HepG2 (cell line): Measurements from ENCODE around the gene ILKAP. TPM values are rescaled to one million over a fixed set of nuclear protein-coding genes. Genes with fewer than 3 reads are reported as not detected.

Experiments used
- ATAC-seq: fragments of 200-7000 bp; cut with Tn5 transposase; 3 replicates; pipeline ENCODE4 v1.9.1; 2020; ENCODE audit warnings: mild to moderate bottlenecking, moderate library complexity
- BruUV-seq: library from RNA; stranded (reverse); fragments of 400-500 nt; replicated peaks from 2 replicates; lab custom pipeline; 2021; lab: Mats Ljungman, UMichigan
- CTCF ChIA-PET: fragments of 300-600 bp; formaldehyde crosslinking; extraction: SDS; loops from one replicate; lab custom pipeline; 2021; ENCODE audit warnings: low total read pairs, inconsistent platforms, low intra/inter-chr PET ratio; lab: Yijun Ruan, JAX
- POLR2A ChIA-PET: fragments of 350-600 bp; sonication (Branson Sonifier 250); formaldehyde crosslinking; loops from one replicate; lab custom pipeline; 2020; ENCODE audit warnings: antibody characterized with exemption, inconsistent platforms; lab: Yijun Ruan, JAX
- DNase-seq: peaks from one replicate; pipeline ENCODE4 v3.0.0-alpha.2; 2015; ENCODE audit warnings: low spot score
- FAIRE-seq: peaks from 3 replicates; lab custom pipeline; 2011; peaks lifted over from hg19 to GRCh38; lab: Jason Lieb, UNC
- H2AFZ ChIP-seq: one replicate; pipeline ENCODE4 v1.6.1; 2011; ENCODE audit warnings: low read length, inconsistent platforms
- H3K27ac ChIP-seq: fragments of 300-600 bp; 3 replicates; pipeline ENCODE4 v1.8.0; 2011; ENCODE audit warnings: mixed run types, mild to moderate bottlenecking, mixed read lengths, low read length, inconsistent platforms; ENCODE audit not compliant: insufficient read depth; ENCODE audit errors: extremely low read length
- H3K27me3 ChIP-seq, 2 experiments: fragments of 200-600 bp in 1 of 2; 2 replicates in 1 of 2; 3 replicates in 1 of 2; pipeline versions ENCODE4 v1.6.0 to v1.8.0; 2011; ENCODE audit warnings: low read length in 2 of 2, mild to moderate bottlenecking in 2 of 2, moderate library complexity in 2 of 2, inconsistent platforms in 1 of 2; ENCODE audit not compliant: insufficient read depth in 2 of 2, control insufficient read depth in 1 of 2
- H3K36me3 ChIP-seq, 2 experiments: fragments of 200-600 bp in 1 of 2; replicated peaks in 1 of 2; 2 replicates in 1 of 2; 3 replicates in 1 of 2; pipeline versions ENCODE4 v1.5.1 to v1.8.0; 2011; ENCODE audit warnings: low read length in 2 of 2, inconsistent platforms in 1 of 2; ENCODE audit not compliant: insufficient read depth in 2 of 2, control insufficient read depth in 1 of 2
- H3K4me1 ChIP-seq: 2 replicates; pipeline ENCODE4 v1.5.1; 2012; ENCODE audit warnings: low read length, inconsistent platforms; ENCODE audit not compliant: insufficient read depth
- H3K4me2 ChIP-seq: 2 replicates; pipeline ENCODE4 v1.6.0; 2011; ENCODE audit warnings: low read depth, low read length, inconsistent platforms
- H3K4me3 ChIP-seq, 3 experiments: fragments of 200-600 bp in 1 of 3; sonication (generic), shearing (Covaris generic) in 1 of 3; replicated peaks in 1 of 3; 2 replicates each; pipeline ENCODE4 v1.5.1; 2011 to 2016; ENCODE audit warnings: low read length in 3 of 3, inconsistent platforms in 2 of 3, low read depth in 2 of 3, mild to moderate bottlenecking in 2 of 3, control low read depth in 1 of 3, mixed read lengths in 1 of 3; ENCODE audit not compliant: insufficient read depth in 1 of 3
- H3K79me2 ChIP-seq: one replicate; pipeline ENCODE4 v1.6.1; 2011; ENCODE audit warnings: low read length, inconsistent platforms; ENCODE audit not compliant: insufficient read depth
- H3K9ac ChIP-seq: 2 replicates; pipeline ENCODE4 v1.6.0; 2011; ENCODE audit warnings: mild to moderate bottlenecking, low read depth, low read length, inconsistent platforms; ENCODE audit not compliant: insufficient read depth
- H3K9me3 ChIP-seq: 2 replicates; pipeline ENCODE4 v1.5.1; 2012; ENCODE audit warnings: mild to moderate bottlenecking, low read length
- H4K20me1 ChIP-seq: 2 replicates; pipeline ENCODE4 v1.6.0; 2011; ENCODE audit warnings: inconsistent platforms, mild to moderate bottlenecking, low read length, moderate library complexity; ENCODE audit not compliant: insufficient read depth
- HOXD1 ChIP-seq: sonication (generic); formaldehyde crosslinking; IDR thresholded peaks from 2 replicates; pipeline ENCODE4 v1.5.0; 2020; ENCODE audit warnings: missing genetic modification reagents
- KDM5B ChIP-seq: sonication (generic); formaldehyde crosslinking; IDR thresholded peaks from 2 replicates; pipeline ENCODE4 v1.4.0; 2020; ENCODE audit warnings: missing genetic modification reagents, mild to moderate bottlenecking, borderline replicate concordance
- MED1 ChIP-seq: sonication (generic); formaldehyde crosslinking; IDR thresholded peaks from 2 replicates; pipeline ENCODE4 v1.4.0; 2020; ENCODE audit warnings: missing genetic modification reagents
- MIER2 ChIP-seq: IDR thresholded peaks from 2 replicates; pipeline ENCODE4 v1.6.1; 2016; ENCODE audit warnings: missing biosample characterization, missing genetic modification reagents
- NR1H2 ChIP-seq: sonication (generic); formaldehyde crosslinking; IDR thresholded peaks from 2 replicates; pipeline ENCODE4 v1.8.1; 2022; ENCODE audit warnings: low read depth, missing genetic modification reagents, borderline replicate concordance
- NR2F1 ChIP-seq, 2 experiments: fragments of 450-650 bp in 1 of 2; formaldehyde crosslinking in 1 of 2; IDR thresholded peaks; 2 replicates each; pipeline versions ENCODE4 v1.5.0 to v1.6.1; 2016 to 2020; ENCODE audit warnings: mild to moderate bottlenecking in 1 of 2, missing compliant biosample characterization in 1 of 2, missing genetic modification reagents in 1 of 2, moderate library complexity in 1 of 2
- PLRG1 ChIP-seq: fragments of 450-650 bp; conservative IDR thresholded peaks from 2 replicates; pipeline ENCODE4 v1.6.1; 2016
- POLR2AphosphoS2 ChIP-seq: IDR thresholded peaks from 2 replicates; pipeline ENCODE4 v1.6.1; 2011; ENCODE audit warnings: low read depth, low read length, improper control_type of control experiment
- POLR2G ChIP-seq: fragments of 200-400 bp; formaldehyde crosslinking; IDR thresholded peaks from 2 replicates; pipeline ENCODE4 v1.6.1; 2018; ENCODE audit warnings: mild to moderate bottlenecking, low read depth, low read length, moderate library complexity
- SIN3A ChIP-seq: IDR thresholded peaks from 2 replicates; pipeline ENCODE4 v1.6.1; 2011; ENCODE audit warnings: low read depth, mild to moderate bottlenecking, control low read depth, low read length, borderline replicate concordance
- SP4 ChIP-seq: sonication (generic); formaldehyde crosslinking; IDR thresholded peaks from 2 replicates; pipeline ENCODE4 v1.8.1; 2023; ENCODE audit warnings: mild to moderate bottlenecking, missing genetic modification reagents
- TEAD3 ChIP-seq: optimal IDR thresholded peaks from 2 replicates; pipeline ENCODE3; 2016; ENCODE audit warnings: borderline replicate concordance
- ZMAT3 ChIP-seq: sonication (generic); formaldehyde crosslinking; conservative IDR thresholded peaks from 2 replicates; pipeline ENCODE4 v1.7.0; 2021; ENCODE audit warnings: missing genetic modification reagents
- WGBS: methylation state at CpG from one replicate; pipeline ENCODE4 v1.1.6; 2017; ENCODE audit warnings: low lambda C conversion rate; 5-methylcytosine and 5-hydroxymethylcytosine counted together
- in situ Hi-C: cut with HindIII; loops from 2 replicates; pipeline ENCODE4 v1.10.0; 2017; ENCODE audit warnings: low pct_unique_long_range_greater_than_20kb; ENCODE audit not compliant: extremely low pct_ligation_motif_present
- intact Hi-C: fragments of 100-400 bp; cut with micrococcal nuclease; formaldehyde crosslinking; loops from one replicate; pipeline ENCODE4 v1.10.0; 2022; ENCODE audit not compliant: unreplicated experiment
- polyA plus RNA-seq, 8 experiments: library from polyadenylated mRNA; depleted of rRNA in 3 of 8; stranded (reverse) in 7 of 8; unstranded in 1 of 8; fragments of >200 nt; fragmentation: Illumina TruSeq in 4 of 8; extraction: Trizol in 4 of 8; gene quantifications; 2 replicates each; pipeline versions ENCODE4 v1.2.1 to v1.2.3, GENCODE V29; 2011 to 2016; ENCODE audit warnings: low read depth in 4 of 8, missing spikeins in 1 of 8, mixed read lengths in 1 of 8; ENCODE audit not compliant: insufficient read depth in 1 of 8
- total RNA-seq, 5 experiments: library from RNA; depleted of rRNA; stranded (reverse); fragments of >200 nt; fragmentation: Illumina TruSeq; extraction: Trizol; gene quantifications; 2 replicates each; pipeline ENCODE4 v1.2.3, GENCODE V29; 2016; ENCODE audit warnings: low read depth in 1 of 5
- TF ChIP-seq, protein P1 (sequence below): sonication (generic); formaldehyde crosslinking; IDR thresholded peaks from 2 replicates; pipeline ENCODE4 v1.8.0; 2022; ENCODE audit warnings: missing genetic modification reagents, mild to moderate bottlenecking, moderate library complexity, borderline replicate concordance

Gene ILKAP
- total and polyA plus RNA-seq, 2 of the 13 experiments (the other 11 are each of a cell fraction or from before 2014, with no cell fraction given): 29.6 to 33.1 TPM

DNA sequence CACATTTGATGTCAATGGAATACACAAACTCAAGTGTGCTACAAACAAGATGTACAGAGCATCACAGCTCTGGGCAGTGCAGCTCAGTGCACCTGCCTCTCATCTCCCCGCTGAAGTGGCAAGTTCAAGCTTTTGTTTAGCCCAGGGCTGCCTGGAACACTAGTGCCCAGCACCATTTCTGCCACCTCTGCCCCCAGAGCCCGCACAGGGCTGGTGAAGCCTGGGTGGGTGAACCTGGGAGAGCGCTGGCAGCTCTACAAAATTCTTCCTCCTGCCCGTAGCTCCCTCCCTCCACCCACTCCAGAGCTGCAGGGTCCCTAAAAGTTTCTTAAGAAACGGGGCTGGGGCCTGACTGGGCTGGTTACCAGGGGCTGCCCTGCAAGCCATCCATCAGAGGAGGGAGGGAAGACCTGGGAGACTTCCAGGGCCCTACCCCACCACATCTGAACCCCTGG is 34.8 kb upstream of the ILKAP start:
- Histone ChIP-seq H3K36me3 (no peaks in the 10 kb centered on the region), H3K79me2 (no peaks in the 10 kb centered on the region), H3K27ac (no peak overlapping the region), H3K9ac (no peak overlapping the region), H3K4me1 (peaks cover 47% of the 10 kb centered on the region), H4K20me1 (no peaks in the 10 kb centered on the region), H3K4me2 (peak overlapping the region; percentile 68), H3K27me3 (no peaks in the 10 kb centered on the region; a peak in 2 of 5 replicates), H3K9me3 (no peaks in the 10 kb centered on the region), H3K4me3 (peak overlapping the region in 1 of 3 experiments; percentile 85; a peak in 1 of 6 replicates), H2AFZ (no peak overlapping the region)
- no peak for TF ChIP-seq TEAD3 (CRISPR knock-in tag)
- TF ChIP-seq SP4: 0 out of 2 replicates have a peak, but pooled peaks have one; percentile 0
- WGBS: 96% methylated on average over 5 of the region's 5 CpGs
- ATAC-seq (no peak), FAIRE-seq (no peak), DNase-seq (no peak)
- CTCF ChIA-PET: no interaction called here
- TSS peak; percentile 67 for BruUV-seq
- intact Hi-C loops (no loop called here), in situ Hi-C loops (no loop called here)
- POLR2A ChIA-PET: interaction anchor here (2.0 to 5.2 kb wide), 2 partner anchors 17 to 51 kb away, joined by 11 to 20 read pairs; no protein-coding TSS in a partner anchor

GRCh38 chr2:238237431-238238135 is 34.1 kb upstream of the ILKAP start:
- Histone ChIP-seq H3K79me2 (no peaks in the 10 kb centered on the region), H3K9me3 (no peaks in the 10 kb centered on the region), H3K4me1 (peaks cover 40% of the 10 kb centered on the region), H3K36me3 (no peaks in the 10 kb centered on the region), H3K9ac (no peak overlapping the region), H2AFZ (no peak overlapping the region), H3K4me3 (no peak overlapping the region), H3K27ac (no peak overlapping the region), H4K20me1 (no peaks in the 10 kb centered on the region), H3K27me3 (no peaks in the 10 kb centered on the region; a peak in 2 of 5 replicates), H3K4me2 (no peak overlapping the region)
- in situ Hi-C loops (no loop called here), intact Hi-C loops (no loop called here)
- ATAC-seq: no peak
- FAIRE-seq: no peak
- no TSS peak for BruUV-seq
- ChIA-PET CTCF (no interaction called here), POLR2A (interaction anchor here (5.2 kb wide), 1 partner anchor 16 kb away, joined by 20 read pairs; no protein-coding TSS in a partner anchor)
- no peak for DNase-seq
- WGBS: 81% methylated on average over 6 of the region's 11 CpGs
- no peak for TF ChIP-seq MIER2
- TF ChIP-seq ZMAT3 (CRISPR knock-in tag): no peak
- no peak for TF ChIP-seq SIN3A
- TF ChIP-seq KDM5B (CRISPR knock-in tag): peak; percentile 23; the same call in 1 of the 2 replicates
- TF ChIP-seq MED1 (CRISPR knock-in tag): no peak
- TF ChIP-seq NR1H2 (CRISPR knock-in tag): no peak
- TF ChIP-seq PLRG1: no peak
- TF ChIP-seq NR2F1 (CRISPR knock-in tag; IDR thresholded peaks at IDR 0.05): no peak
- 0 out of 2 replicates have a peak, but pooled peaks have one; percentile 19 for TF ChIP-seq POLR2G
- TF ChIP-seq HOXD1: no peak
- TF ChIP-seq, protein P1, sequence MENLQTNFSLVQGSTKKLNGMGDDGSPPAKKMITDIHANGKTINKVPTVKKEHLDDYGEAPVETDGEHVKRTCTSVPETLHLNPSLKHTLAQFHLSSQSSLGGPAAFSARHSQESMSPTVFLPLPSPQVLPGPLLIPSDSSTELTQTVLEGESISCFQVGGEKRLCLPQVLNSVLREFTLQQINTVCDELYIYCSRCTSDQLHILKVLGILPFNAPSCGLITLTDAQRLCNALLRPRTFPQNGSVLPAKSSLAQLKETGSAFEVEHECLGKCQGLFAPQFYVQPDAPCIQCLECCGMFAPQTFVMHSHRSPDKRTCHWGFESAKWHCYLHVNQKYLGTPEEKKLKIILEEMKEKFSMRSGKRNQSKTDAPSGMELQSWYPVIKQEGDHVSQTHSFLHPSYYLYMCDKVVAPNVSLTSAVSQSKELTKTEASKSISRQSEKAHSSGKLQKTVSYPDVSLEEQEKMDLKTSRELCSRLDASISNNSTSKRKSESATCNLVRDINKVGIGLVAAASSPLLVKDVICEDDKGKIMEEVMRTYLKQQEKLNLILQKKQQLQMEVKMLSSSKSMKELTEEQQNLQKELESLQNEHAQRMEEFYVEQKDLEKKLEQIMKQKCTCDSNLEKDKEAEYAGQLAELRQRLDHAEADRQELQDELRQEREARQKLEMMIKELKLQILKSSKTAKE: no peak
- TF ChIP-seq POLR2AphosphoS2: no peak
